ENCODE measurements around the gene NINL. TPM values are rescaled to one million over a fixed set of nuclear protein-coding genes. Genes with fewer than 3 reads are reported as not detected.
"Not testable (repeated sequence)": the region's sequence is repeated elsewhere in the genome, so short reads cannot be mapped to it uniquely, and the experiment has no call there.

The NINL gene
- total RNA-seq, 2 donors from 2014 or later, result 4.8 to 5.2 TPM

DNA sequence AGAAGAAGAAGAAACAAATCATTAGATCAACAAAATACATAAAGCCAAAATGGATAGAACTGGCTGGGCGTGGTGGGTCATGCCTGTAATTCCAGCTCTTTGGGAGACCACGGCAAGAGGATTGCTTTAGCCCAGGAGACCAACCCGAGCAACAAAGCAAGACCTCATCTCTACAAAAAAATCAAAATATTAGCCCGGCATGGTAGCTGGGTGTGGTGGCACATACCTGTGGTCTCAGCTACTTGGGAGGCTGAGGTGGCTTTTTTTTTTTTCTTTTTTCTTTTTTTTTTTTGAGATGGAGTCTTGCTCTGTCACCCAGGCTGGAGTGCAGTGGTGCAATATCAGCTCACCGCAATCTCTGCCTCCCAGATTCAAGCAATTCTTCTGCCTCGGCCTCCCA, 21.5 kb downstream of the NINL start:
- Mint-ChIP-seq H3K4me1 (ENCODE audit: low read depth) (peaks cover 19% of the 10 kb centered on the region), H3K27me3 (ENCODE audit: low read depth) (no peaks in the 10 kb centered on the region), H3K36me3 (ENCODE audit: insufficient read depth in 2 of 2) (peaks cover 0 to 6% of the 10 kb centered on the region in 2 donors), H3K27ac (no peak overlapping the region), H3K4me3 (no peak overlapping the region), H3K9me3 (peaks cover 0 to 3% of the 10 kb centered on the region in 2 donors)
- DNase-seq (no peak), ATAC-seq (replicated peaks in 1 of 2) (no peak)

DNA sequence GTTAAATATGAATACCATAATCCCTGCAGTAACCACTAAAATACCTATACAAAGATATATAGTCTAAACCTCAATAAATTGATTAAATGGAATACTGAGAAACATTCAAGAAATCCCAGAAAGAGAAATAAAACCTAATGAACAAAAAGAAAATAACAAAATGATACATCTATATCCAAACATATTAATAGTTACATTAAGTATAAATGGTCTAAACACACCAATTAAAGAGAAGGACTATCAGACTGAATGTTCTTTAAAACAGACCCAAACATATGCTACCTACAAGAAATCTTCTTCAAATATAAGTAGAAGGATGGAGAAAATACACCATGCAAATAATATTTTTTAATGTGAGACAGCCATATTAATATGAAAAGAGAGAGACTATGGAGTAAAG, 22.0 kb downstream of the NINL start:
- no peak for ATAC-seq (replicated peaks in 1 of 2)
- no peak for DNase-seq
- Mint-ChIP-seq H3K27ac (no peak overlapping the region), H3K27me3 (ENCODE audit: low read depth) (no peaks in the 10 kb centered on the region), H3K4me3 (no peak overlapping the region), H3K36me3 (ENCODE audit: insufficient read depth in 2 of 2) (peaks cover 0 to 6% of the 10 kb centered on the region in 2 donors), H3K9me3 (peaks cover 0 to 3% of the 10 kb centered on the region in 2 donors), H3K4me1 (ENCODE audit: low read depth) (peaks cover 19% of the 10 kb centered on the region)

DNA sequence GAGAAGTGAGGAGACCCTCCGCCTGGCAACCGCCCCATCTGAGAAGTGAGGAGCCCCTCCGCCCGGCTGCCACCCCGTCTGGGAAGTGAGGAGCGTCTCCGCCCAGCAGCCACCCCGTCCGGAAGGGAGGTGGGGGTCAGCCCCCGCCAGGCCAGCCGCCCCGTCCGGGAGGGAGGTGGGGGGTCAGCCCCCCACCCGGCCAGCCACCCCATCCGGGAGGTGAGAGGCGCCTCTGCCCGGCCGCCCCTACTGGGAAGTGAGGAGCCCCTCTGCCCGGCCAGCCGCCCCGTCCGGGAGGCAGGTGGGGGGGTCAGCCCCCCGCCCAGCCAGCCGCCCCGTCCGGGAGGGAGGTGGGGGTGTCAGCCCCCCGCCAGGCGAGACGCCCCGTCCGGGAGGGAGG, 23.6 kb downstream of the NINL start:
- not testable (repeated sequence) for DNase-seq; ATAC-seq (replicated peaks in 1 of 2); H3K4me3 Mint-ChIP-seq; H3K27ac Mint-ChIP-seq; H3K27me3 Mint-ChIP-seq (ENCODE audit: low read depth); H3K36me3 Mint-ChIP-seq (ENCODE audit: insufficient read depth in 2 of 2); H3K9me3 Mint-ChIP-seq
- peaks cover 12% of the 10 kb centered on the region for H3K4me1 Mint-ChIP-seq (ENCODE audit: low read depth)

- ATAC-seq (replicated peaks in 1 of 2) (no peak), DNase-seq (no peak)
- no peaks in the 10 kb centered on the region for H3K36me3 Mint-ChIP-seq (ENCODE audit: insufficient read depth in 2 of 2)
- H3K27me3 Mint-ChIP-seq (ENCODE audit: low read depth), result no peaks in the 10 kb centered on the region
- H3K9me3 Mint-ChIP-seq, result no peaks in the 10 kb centered on the region
- no peak overlapping the region for H3K4me3 Mint-ChIP-seq
- no peak overlapping the region for H3K27ac Mint-ChIP-seq
- no peaks in the 10 kb centered on the region for H3K4me1 Mint-ChIP-seq (ENCODE audit: low read depth)
Observed at GRCh38 chr20:25553819-25554296, 31.5 kb downstream of the NINL start.

DNA sequence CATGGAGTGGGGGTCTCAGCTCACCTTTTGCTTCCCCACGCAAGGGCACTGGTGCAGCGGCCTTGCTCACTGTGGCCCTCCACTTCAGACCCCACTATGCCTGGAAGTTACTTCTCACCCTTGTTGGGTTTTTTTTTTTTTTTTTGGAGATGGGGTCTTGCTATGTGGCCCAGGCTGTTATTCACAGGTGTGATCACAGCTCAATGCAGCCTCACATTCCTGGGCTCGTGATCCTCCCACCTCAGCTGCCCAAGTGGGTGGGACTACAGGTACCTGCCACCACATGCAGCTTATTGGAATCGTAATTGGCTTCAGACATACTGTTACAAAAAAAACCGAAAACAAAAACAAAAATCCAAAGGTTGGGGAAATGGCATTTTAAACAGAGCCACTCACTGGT, 32.4 kb downstream of the NINL start:
- Mint-ChIP-seq H3K4me3 (no peak overlapping the region), H3K27me3 (ENCODE audit: low read depth) (no peaks in the 10 kb centered on the region)

GRCh38 chr20:25551413-25552215, 33.7 kb downstream of the NINL start:
- DNase-seq, result no peak
- no peaks in the 10 kb centered on the region for H3K9me3 Mint-ChIP-seq
- no peaks in the 10 kb centered on the region for H3K27me3 Mint-ChIP-seq (ENCODE audit: low read depth)
- no peak overlapping the region for H3K4me3 Mint-ChIP-seq
- ATAC-seq (replicated peaks in 1 of 2), result no peak
- H3K4me1 Mint-ChIP-seq (ENCODE audit: low read depth), result no peaks in the 10 kb centered on the region
- H3K27ac Mint-ChIP-seq, result no peak overlapping the region
- no peaks in the 10 kb centered on the region for H3K36me3 Mint-ChIP-seq (ENCODE audit: insufficient read depth in 2 of 2)

More for the DNA sequence above, 32.4 kb downstream of the NINL start:
- H3K9me3 Mint-ChIP-seq, result no peaks in the 10 kb centered on the region
- H3K36me3 Mint-ChIP-seq (ENCODE audit: insufficient read depth in 2 of 2), result no peaks in the 10 kb centered on the region
- H3K4me1 Mint-ChIP-seq (ENCODE audit: low read depth), result no peaks in the 10 kb centered on the region
- no peak for ATAC-seq (replicated peaks in 1 of 2)
- no peak for DNase-seq
- no peak overlapping the region for H3K27ac Mint-ChIP-seq

DNA sequence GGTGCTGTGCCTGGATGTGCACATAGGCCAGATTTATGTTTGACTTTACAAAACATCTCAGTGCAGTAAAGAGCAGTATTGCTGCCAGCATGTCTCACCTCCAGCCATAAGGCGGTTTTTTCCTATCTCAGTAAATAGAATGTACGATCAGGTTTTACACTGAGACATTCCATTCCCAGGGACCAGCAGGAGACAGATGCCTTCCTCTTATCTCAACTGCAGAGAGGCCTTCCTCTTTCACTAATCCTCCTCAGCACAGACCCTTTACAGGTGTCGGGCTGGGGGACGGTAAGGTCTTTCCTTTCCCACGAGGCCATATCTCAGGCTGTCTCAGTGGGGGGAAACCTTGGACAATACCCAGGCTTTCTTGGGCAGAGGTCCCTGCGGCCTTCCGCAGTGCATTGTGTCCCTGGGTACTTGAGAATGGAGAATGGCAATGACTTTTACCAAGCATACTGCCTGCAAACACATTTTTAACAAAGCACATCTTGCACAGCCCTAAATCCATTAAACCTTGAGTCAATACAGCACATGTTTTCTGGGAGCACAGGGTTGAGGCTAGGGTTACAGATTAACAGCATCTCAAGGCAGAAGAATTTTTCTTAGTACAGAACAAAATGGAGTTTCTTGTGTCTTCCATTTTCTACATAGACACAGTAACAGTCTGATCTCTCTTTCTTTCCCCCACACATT, 34.5 kb downstream of the NINL start:
- not testable (repeated sequence) for DNase-seq; H3K27ac Mint-ChIP-seq; H3K27me3 Mint-ChIP-seq (ENCODE audit: low read depth); H3K4me1 Mint-ChIP-seq (ENCODE audit: low read depth); H3K4me3 Mint-ChIP-seq; H3K36me3 Mint-ChIP-seq (ENCODE audit: insufficient read depth in 2 of 2); ATAC-seq (replicated peaks in 1 of 2); H3K9me3 Mint-ChIP-seq

DNA sequence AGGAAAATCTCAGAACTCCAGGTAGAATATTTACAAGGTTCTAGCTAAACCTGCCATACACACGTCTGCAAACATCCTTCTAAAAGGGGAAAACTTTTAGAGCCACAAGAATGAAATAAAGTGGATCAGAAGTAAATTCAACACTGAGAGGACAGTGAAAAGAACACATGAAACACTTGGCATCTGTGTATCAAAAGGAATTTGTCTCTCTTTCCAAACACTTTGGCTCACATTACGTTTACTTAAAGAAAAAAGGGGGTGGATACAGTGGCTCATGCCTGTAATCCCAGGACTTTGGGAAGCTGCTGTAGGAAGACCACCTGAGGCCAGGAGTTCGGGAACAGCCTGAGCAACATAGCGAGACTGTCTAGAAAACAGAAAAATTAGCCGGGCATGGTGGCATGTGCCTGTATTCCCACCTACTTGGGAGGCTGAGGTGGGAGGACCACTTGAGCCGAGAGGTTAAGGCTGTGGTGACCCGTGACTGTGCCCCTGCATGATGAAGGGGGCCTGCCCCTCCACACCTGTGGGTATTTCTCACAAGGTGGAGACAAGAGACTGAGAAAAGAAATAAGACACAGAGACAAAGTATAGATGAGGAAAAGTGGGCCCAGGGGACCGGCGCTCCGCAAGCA, 35.4 kb downstream of the NINL start:
- ATAC-seq (replicated peaks in 1 of 2) (no peak), DNase-seq (no peak)
- H3K27ac Mint-ChIP-seq, result no peak overlapping the region
- H3K4me3 Mint-ChIP-seq, result no peak overlapping the region
- no peaks in the 10 kb centered on the region for H3K9me3 Mint-ChIP-seq
- H3K4me1 Mint-ChIP-seq (ENCODE audit: low read depth), result no peaks in the 10 kb centered on the region
- H3K36me3 Mint-ChIP-seq (ENCODE audit: insufficient read depth in 2 of 2), result no peaks in the 10 kb centered on the region
- H3K27me3 Mint-ChIP-seq (ENCODE audit: low read depth), result no peaks in the 10 kb centered on the region

GRCh38 chr20:25549172-25549773, 36.1 kb downstream of the NINL start:
- H3K27ac Mint-ChIP-seq, result no peak overlapping the region
- H3K27me3 Mint-ChIP-seq (ENCODE audit: low read depth), result no peaks in the 10 kb centered on the region
- H3K9me3 Mint-ChIP-seq, result no peaks in the 10 kb centered on the region

GRCh38 chr20:25548613-25549086, 36.7 kb downstream of the NINL start:
- no peaks in the 10 kb centered on the region for H3K27me3 Mint-ChIP-seq (ENCODE audit: low read depth)
- H3K27ac Mint-ChIP-seq, result no peak overlapping the region
- H3K4me3 Mint-ChIP-seq, result no peak overlapping the region
- no peaks in the 10 kb centered on the region for H3K9me3 Mint-ChIP-seq
- no peaks in the 10 kb centered on the region for H3K4me1 Mint-ChIP-seq (ENCODE audit: low read depth)
- DNase-seq, result no peak
- H3K36me3 Mint-ChIP-seq (ENCODE audit: insufficient read depth in 2 of 2), result no peaks in the 10 kb centered on the region
- no peak for ATAC-seq (replicated peaks in 1 of 2)

More at GRCh38 chr20:25549172-25549773, 36.1 kb downstream of the NINL start:
- ATAC-seq (replicated peaks in 1 of 2) (no peak), DNase-seq (no peak)
- H3K4me1 Mint-ChIP-seq (ENCODE audit: low read depth), result no peaks in the 10 kb centered on the region
- no peaks in the 10 kb centered on the region for H3K36me3 Mint-ChIP-seq (ENCODE audit: insufficient read depth in 2 of 2)
- H3K4me3 Mint-ChIP-seq, result no peak overlapping the region

DNA sequence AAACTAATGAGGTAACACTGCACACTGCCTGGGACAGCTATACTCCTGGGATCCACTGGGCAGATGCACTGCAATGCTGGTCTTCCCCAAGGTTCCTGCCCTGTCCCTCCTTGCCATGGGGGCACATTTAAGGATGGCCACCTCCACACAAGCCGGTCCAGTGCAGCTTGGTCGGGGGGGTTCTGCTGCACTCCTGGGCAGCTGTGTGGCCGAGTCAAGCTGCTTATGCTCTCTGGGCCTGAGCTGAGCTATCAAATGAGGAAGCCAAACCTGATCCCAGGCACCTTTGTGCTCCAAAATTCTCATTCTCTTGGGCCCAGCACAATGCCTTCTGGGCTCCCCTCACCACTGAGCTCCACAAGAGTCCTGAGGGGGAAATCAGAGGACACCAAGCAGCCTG, 37.3 kb downstream of the NINL start:
- H3K4me3 Mint-ChIP-seq, result no peak overlapping the region
- H3K27me3 Mint-ChIP-seq (ENCODE audit: low read depth), result no peaks in the 10 kb centered on the region
- ATAC-seq (replicated peaks in 1 of 2), result no peak
- H3K4me1 Mint-ChIP-seq (ENCODE audit: low read depth), result no peaks in the 10 kb centered on the region
- no peaks in the 10 kb centered on the region for H3K9me3 Mint-ChIP-seq
- H3K27ac Mint-ChIP-seq, result no peak overlapping the region
- H3K36me3 Mint-ChIP-seq (ENCODE audit: insufficient read depth in 2 of 2), result no peaks in the 10 kb centered on the region
- no peak for DNase-seq

- Mint-ChIP-seq H3K4me3 (no peak overlapping the region), H3K27ac (no peak overlapping the region), H3K27me3 (ENCODE audit: low read depth) (no peaks in the 10 kb centered on the region), H3K36me3 (ENCODE audit: insufficient read depth in 2 of 2) (no peaks in the 10 kb centered on the region), H3K9me3 (no peaks in the 10 kb centered on the region), H3K4me1 (ENCODE audit: low read depth) (no peaks in the 10 kb centered on the region)
- no peak for ATAC-seq (replicated peaks in 1 of 2)
- DNase-seq, result no peak
Observed at GRCh38 chr20:25547063-25547462, 38.3 kb downstream of the NINL start.

DNA sequence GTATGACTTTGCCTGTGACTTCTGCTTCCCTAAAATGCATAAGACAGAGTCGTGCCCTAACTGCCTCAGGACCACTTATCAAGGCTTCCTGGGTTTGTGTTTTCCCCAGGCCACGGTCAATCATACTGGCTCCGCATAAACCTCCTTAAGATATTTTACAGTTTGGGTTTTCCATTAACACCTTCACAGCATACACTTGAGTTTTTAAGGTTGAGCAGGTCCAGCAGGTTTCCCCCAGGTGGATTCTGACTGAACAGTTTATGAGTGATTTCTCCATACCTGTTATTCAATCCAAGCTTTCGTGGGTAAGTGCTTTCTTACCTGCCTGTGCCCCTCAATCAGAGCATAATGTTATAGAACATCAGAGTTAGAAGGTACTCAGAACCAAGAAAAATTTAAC, 39.3 kb downstream of the NINL start:
- Mint-ChIP-seq H3K27me3 (ENCODE audit: low read depth) (no peaks in the 10 kb centered on the region), H3K4me1 (ENCODE audit: low read depth) (no peaks in the 10 kb centered on the region), H3K9me3 (no peaks in the 10 kb centered on the region), H3K36me3 (ENCODE audit: insufficient read depth in 2 of 2) (no peaks in the 10 kb centered on the region), H3K4me3 (no peak overlapping the region), H3K27ac (no peak overlapping the region)
- ATAC-seq (replicated peaks in 1 of 2), result no peak
- no peak for DNase-seq
